GM18505 (cell line): ENCODE results near the gene GOLGA6A.

ENCODE experiments used
- ATAC-seq: cut with Tn5 transposase; IDR thresholded peaks from one replicate; pipeline ENCODE4 v1.9.1; 2021; ENCODE audit not compliant: unreplicated experiment
- POLR2A ChIP-seq: IDR thresholded peaks from 4 replicates; pipeline ENCODE4 v1.6.1; 2011; ENCODE audit warnings: borderline replicate concordance; ENCODE audit not compliant: insufficient read depth, insufficient read length; ENCODE audit errors: extremely low read depth

Gene GOLGA6A

DNA sequence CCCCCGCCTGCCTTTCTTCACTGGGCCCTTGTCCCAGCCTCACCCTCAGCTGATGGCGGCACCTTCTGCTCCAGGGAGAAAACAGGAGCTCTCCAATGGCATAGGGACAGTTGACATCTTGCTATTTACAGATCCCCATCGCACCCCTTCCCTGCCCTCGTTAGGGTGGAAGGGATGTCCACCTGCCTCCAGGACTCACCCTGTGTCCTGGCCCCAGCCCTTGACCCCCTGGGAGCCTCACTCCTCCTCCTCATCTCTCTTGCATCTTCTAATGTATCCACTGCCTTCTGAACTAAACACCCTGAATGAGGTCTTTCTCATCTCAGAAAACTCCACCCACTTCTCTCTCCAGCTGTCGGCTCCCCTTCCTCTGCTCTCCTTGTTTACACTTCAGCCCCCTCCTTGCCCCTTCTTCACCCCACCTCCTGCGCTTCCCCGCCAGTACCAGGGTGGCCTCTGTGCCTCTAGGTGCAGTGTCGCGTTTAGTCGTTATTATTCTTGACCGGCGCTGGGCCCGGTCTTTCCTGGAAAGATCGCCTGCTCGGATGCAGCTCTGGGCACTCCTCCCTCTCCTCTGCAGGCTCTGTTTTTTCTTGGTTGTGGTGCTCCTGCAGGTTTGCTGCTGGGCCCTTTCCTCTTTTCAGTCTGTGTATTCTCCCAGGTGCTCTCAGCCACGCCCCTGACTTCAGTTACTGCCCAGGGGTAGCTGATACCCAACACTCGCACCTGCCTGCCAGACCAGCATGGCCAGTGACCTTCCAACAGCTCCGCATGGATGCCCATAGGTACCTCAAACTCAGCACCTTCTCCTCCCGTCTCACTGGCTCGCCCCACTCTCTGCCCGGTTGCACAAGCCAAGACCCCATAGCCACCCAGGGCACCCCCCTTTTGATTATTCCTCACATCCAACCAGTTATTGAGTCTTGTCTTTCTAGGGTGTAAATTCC is 44.9 kb downstream of the GOLGA6A start:
- TF ChIP-seq POLR2A, result no peak
- no peak for ATAC-seq

DNA sequence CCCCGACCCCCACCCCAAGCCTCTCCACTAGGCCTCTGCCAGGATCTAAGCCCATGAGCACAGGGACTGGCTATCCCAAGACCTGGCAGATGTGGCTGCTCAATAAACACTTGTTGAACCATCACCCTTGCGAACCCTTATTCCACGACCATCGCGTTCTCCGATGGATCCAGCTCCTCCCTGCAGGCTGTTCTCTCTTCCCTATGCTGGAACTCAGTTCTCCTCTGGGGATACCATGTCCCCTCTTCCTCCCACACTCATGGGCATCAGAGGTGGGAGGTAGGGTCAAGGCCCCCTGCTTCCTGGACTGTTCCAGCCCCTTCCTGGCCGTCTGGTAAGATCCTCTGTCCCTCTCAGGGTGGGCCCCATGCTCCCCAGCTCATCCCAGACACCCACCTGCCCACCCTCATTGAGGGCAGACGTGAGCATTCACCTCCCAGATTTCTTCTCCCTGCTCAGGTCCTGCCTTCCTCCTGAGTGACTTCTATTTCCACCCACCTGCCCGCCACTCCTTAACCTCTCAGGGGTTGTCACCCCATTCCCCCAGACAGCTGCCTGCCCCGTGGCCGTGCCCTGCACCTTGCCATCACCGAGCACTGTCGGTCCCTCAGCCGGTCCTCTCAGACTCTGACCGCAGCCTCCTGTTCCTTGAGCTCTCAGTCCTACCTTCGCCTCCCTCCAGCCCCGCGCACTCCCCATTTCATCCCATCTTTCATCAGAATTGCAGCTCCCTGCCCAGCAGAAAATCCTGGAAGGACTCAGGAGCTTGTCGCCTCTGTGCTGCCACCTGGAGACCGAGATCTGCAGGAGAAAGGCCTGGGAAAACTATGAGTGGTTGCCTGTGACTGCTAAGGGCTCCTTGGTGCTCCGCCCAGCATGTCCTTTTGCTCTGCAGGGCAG is 45.8 kb downstream of the GOLGA6A start:
- ATAC-seq, result no peak
- peak; percentile 28 for TF ChIP-seq POLR2A

DNA sequence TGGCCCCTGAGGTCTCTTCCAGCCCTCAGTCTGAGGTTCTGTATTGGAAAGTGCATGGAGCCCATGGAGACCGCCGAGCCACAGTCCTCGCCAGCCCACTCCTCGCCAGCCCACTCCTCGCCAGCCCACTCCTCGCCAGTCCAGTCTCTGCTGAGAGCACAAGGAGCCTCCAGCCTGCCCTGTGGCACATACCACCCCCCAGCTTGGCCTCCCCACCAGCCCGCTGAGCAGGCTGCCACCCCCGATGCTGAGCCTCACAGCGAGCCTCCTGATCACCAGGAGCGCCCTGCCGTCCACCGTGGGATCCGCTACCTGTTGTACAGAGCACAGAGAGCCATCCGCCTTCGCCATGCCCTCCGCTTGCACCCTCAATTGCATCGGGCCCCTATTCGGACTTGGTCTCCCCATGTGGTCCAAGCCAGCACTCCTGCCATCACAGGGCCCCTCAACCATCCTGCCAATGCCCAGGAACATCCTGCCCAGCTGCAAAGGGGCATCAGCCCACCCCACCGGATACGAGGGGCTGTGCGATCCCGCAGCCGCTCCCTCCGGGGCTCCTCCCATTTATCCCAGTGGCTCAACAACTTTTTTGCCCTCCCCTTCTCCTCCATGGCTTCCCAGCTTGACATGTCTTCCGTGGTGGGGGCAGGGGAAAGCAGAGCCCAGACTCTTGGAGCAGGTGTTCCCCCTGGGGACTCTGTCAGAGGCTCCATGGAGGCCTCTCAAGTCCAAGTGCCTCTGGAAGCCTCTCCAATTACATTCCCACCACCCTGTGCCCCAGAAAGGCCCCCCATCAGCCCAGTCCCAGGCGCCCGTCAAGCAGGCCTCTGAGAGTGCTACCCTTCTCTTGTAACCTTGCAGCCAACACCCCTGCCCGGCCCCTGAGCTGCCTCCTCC is 47.0 kb downstream of the GOLGA6A start:
- no peak for TF ChIP-seq POLR2A
- no peak for ATAC-seq

DNA sequence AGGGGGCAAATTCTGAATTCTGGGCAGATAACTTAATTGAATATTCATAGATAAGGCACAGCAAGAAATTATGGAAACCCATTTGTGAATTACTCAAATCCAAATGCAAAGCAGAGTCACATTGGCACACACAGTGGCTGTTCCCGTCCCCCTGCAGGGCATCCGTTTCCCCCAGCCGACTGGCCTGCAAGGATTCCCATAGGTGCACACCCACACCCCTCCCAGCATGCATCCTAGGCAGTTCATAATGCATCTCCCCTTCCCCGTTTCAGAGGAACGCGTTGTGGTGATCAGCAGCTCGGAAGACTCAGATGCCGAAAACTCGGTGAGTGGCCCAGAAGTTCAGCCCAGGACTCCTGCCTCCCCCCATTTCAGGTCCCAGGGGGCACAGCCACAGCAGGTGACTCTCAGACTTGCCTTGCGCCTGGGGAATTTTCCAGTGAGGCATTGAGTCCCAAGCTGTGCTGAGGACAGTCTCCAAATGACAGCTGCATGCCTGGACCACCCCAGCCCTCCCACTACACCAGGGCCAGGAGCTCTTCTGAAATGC is 48.1 kb downstream of the GOLGA6A start:
- TF ChIP-seq POLR2A, result no peak
- no peak for ATAC-seq

DNA sequence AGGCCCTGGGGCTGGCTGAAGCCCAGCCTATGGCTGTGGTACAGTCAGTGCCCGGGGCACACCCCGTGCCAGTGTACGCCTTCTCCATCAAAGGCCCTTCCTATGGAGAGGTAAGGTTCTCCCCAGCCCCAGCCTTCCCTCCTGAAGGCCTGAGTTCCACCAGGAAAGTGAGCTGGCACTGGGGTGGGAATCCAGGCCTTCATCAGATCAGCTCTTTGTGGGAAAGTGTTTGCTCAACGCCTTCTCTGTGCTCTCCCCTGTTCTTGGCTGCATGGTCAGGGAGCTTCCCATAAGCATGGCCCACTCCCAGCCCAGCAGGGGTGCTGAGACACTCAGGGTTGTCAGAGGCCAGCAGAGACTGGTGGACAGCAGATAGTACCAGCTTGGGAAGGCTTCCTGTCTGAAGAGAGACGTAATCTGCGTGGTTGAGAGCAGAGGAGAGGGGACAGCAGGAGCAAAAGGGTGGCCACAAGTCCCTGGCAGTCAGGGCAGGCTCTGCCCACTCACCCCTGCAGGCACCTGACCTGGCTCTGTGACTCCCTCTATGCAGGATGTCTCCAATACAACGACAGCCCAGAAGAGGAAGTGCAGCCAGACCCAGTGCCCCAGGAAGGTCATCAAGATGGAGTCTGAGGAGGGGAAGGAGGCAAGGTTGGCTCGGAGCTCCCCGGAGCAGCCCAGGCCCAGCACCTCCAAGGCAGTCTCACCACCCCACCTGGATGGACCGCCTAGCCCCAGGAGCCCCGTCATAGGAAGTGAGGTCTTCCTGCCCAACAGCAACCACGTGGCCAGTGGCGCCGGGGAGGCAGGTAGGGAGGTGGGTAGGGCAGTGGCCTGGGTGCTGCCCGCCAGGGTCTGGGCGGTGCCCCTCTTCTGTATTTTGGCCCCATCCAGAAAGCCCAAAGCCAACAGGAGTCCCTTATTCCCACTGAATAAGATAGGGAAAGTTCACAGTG is 49.5 kb downstream of the GOLGA6A start:
- ATAC-seq, result no peak
- TF ChIP-seq POLR2A, result no peak

DNA sequence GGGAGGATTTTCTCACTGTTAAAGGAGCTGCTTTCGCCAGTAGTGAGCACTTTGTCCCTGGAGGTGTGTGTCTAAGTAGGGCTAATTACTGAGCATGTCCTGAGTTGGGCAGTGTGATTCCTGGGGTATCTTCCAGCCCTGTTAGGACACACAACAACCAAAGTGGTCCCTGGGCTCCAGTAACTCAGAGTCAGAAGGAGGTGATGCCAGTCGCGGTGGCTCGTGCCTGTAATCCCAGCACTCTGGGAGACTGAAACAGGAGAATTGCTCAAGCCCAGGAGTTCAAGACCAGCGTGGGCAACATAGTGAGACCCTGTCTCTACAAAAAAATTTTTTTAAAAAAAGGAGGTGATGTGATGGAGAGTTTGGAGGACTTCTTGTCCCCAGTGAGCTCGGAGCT is 50.3 kb downstream of the GOLGA6A start:
- ATAC-seq, result no peak
- TF ChIP-seq POLR2A, result no peak

DNA sequence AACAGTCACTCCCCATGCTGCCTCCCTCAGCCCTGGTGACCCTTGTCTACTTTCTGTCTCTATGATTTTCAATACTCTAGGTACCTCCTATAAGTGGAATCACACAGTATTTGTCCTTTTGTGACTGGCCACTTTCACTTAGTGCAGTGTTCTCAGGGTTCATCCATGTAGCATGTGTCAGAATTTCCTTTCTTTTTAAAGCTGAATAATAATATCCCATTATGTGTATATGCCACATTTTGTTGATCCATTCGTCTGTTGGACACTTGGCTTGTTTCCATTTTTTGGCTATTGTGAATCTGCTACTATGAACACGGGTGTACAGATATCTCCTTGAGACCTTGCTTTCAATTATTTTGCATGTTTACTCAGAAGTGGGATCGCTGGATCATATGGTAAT is 53.7 kb downstream of the GOLGA6A start:
- TF ChIP-seq POLR2A, result no peak
- no peak for ATAC-seq

DNA sequence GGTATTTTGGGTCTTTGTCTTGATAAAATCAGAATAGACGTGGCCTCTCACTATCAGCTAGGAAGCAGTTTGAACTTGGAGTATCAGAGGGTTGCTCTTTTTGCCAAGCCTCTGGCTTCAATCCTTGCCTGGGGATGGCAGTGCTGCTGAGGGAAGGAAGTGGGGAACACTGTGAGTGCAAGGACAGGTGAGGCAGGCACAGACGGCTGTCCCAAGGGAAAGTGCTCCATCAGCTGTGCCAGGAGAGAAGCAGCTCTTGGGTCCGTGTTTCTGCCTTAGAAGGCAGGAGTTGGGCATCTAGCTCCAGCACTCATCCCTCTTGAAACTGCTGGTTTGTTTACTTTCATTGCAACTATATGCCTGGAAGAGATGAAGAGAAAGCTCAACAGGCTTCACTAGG is 54.7 kb downstream of the GOLGA6A start:
- no peak for ATAC-seq
- no peak for TF ChIP-seq POLR2A

DNA sequence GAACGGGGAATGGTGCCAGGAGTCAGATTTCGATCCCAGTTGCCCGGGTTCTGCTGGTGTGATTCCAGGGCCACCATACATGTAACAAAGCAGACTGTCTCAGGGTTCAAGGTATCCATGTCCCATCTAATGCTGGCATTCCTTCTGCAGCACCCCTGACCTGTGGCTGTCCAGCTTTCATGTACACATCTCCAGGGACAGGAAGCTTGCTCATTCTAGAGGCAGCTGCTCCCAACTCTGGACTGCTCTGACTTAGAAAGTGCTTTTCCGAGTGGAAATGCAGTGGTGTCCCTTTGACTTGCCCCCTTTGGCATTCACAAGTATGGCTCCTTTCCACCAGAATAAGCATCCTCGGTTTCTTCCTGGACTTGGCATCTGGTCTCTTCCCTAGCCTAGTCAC is 56.9 kb downstream of the GOLGA6A start:
- no peak for TF ChIP-seq POLR2A
- no peak for ATAC-seq

DNA sequence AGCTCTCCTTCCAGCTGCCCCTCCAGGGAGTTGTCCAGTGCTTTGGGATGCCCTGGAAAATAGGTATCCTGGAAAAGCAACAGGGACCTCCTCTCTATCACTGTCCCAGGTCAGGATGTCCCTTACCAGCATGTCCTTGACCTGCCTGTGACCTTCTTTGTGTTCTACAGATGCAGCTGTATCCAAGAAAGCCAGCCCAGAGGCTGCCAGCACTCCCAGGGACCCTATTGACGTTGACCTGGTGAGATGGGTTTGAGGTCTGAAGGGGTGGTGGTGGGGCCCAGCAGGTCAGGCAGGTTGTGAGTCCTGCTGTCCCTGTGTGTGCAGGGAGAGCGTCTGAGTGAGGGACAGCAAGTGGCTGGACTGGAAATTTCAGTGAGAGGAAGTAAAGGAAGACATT is 57.7 kb downstream of the GOLGA6A start:
- no peak for ATAC-seq
- no peak for TF ChIP-seq POLR2A

DNA sequence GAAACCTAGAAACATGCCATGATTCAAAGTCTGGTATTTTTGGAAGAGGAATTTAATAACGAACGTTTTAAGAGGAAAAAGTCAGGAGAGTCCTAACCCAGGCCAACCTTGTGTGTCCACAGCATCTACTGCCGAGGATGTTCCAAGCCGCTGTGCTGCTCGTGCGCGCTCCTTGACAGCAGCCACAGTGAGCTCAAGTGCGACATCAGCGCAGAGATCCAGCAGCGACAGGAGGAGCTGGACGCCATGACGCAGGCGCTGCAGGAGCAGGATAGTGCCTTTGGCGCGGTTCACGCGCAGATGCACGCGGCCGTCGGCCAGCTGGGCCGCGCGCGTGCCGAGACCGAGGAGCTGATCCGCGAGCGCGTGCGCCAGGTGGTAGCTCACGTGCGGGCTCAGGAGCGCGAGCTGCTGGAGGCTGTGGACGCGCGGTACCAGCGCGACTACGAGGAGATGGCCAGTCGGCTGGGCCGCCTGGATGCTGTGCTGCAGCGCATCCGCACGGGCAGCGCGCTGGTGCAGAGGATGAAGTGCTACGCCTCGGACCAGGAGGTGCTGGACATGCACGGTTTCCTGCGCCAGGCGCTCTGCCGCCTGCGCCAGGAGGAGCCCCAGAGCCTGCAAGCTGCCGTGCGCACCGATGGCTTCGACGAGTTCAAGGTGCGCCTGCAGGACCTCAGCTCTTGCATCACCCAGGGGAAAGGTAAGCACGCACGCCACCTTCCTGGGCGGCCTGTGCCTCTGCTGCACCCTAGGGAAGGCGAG is 59.5 kb downstream of the GOLGA6A start:
- no peak for TF ChIP-seq POLR2A
- no peak for ATAC-seq
